Muscle of leg (tissue), 11 donors: ENCODE data around the gene FARP1. TPM values are rescaled to one million over a fixed set of nuclear protein-coding genes. Genes with fewer than 3 reads are reported as not detected.

Source experiments
- DNase-seq: peaks from one replicate; pipeline ENCODE4 v3.0.0; 2013
- H3K27ac ChIP-seq: one replicate; pipeline ENCODE4 v1.5.1; 2013; ENCODE audit warnings: mild to moderate bottlenecking, low read length, control low read depth
- H3K27me3 ChIP-seq: one replicate; pipeline ENCODE4 v1.6.1; 2013; ENCODE audit warnings: low read length; ENCODE audit not compliant: control insufficient read depth, insufficient read depth
- H3K36me3 ChIP-seq: one replicate; pipeline ENCODE4 v1.6.1; 2013; ENCODE audit warnings: low read length; ENCODE audit not compliant: control insufficient read depth, insufficient read depth
- H3K4me1 ChIP-seq: one replicate; pipeline ENCODE4 v1.6.1; 2013; ENCODE audit warnings: low read length; ENCODE audit not compliant: control insufficient read depth, insufficient read depth
- H3K4me3 ChIP-seq: one replicate; pipeline ENCODE4 v1.5.1; 2013; ENCODE audit warnings: low read length, control low read depth
- H3K9me3 ChIP-seq: replicated peaks from 2 replicates; pipeline ENCODE4 v1.6.1; 2013; ENCODE audit warnings: low read depth, low read length; ENCODE audit not compliant: control insufficient read depth
- WGBS: methylation state at CpG from one replicate; pipeline ENCODE4 v1.1.5; 2013; ENCODE audit warnings: missing lambda C conversion rate; ENCODE audit not compliant: insufficient coverage; 5-methylcytosine and 5-hydroxymethylcytosine counted together
- polyA plus RNA-seq, 8 donors: library from polyadenylated mRNA; unstranded; fragments of 120-200 nt; gene quantifications; one replicate each; pipeline versions ENCODE4 v1.2.1 to v1.2.3, GENCODE V29; 2013; ENCODE audit warnings: inconsistent platforms in 1 of 8, low replicate concordance in 1 of 8; ENCODE audit not compliant: insufficient read length in 8 of 8, insufficient read depth in 1 of 8
- total RNA-seq: library from RNA; stranded (reverse); fragments of 120-200 nt; gene quantifications from one replicate; pipeline ENCODE4 v1.2.4, GENCODE V29; 2013

Gene FARP1
- total and polyA plus RNA-seq, 9 donors, result 37.8 to 90.7 (median 74.3) TPM

GRCh38 chr13:98448642-98448928 lies 305.7 kb downstream of the FARP1 start:
- WGBS, result no CpG with 5 or more reads among the region's 5 CpGs
- DNase-seq, result no peak
- no peaks in the 10 kb centered on the region for H3K9me3 ChIP-seq
- H3K27me3 ChIP-seq, result no peaks in the 10 kb centered on the region
- no peak overlapping the region for H3K4me3 ChIP-seq
- H3K27ac ChIP-seq, result no peak overlapping the region
- peaks cover 55% of the 10 kb centered on the region for H3K36me3 ChIP-seq
- H3K4me1 ChIP-seq, result peaks cover 32% of the 10 kb centered on the region

- no peak for DNase-seq
- Histone ChIP-seq H3K36me3 (peaks cover 54% of the 10 kb centered on the region), H3K27me3 (no peaks in the 10 kb centered on the region), H3K4me3 (no peak overlapping the region), H3K27ac (no peak overlapping the region), H3K9me3 (no peaks in the 10 kb centered on the region), H3K4me1 (peaks cover 39% of the 10 kb centered on the region)
- 82% methylated on average over 11 of the region's 16 CpGs for WGBS
Measured at GRCh38 chr13:98449273-98449672, 306.4 kb downstream of the FARP1 start.

- no peak for DNase-seq
- Histone ChIP-seq H3K27me3 (no peaks in the 10 kb centered on the region), H3K36me3 (peaks cover 51% of the 10 kb centered on the region), H3K4me1 (peaks cover 45% of the 10 kb centered on the region), H3K4me3 (no peak overlapping the region), H3K9me3 (no peaks in the 10 kb centered on the region), H3K27ac (no peak overlapping the region)
- WGBS, result no CpG with 5 or more reads among the region's 1 CpG
Measured at GRCh38 chr13:98450026-98450425, 307.1 kb downstream of the FARP1 start.

GRCh38 chr13:98450539-98451111 lies 307.7 kb downstream of the FARP1 start:
- DNase-seq, result peak; percentile 49
- Histone ChIP-seq H3K27me3 (no peaks in the 10 kb centered on the region), H3K4me3 (no peak overlapping the region), H3K36me3 (peaks cover 51% of the 10 kb centered on the region), H3K9me3 (no peaks in the 10 kb centered on the region), H3K4me1 (peaks cover 47% of the 10 kb centered on the region), H3K27ac (no peak overlapping the region)
- 58% methylated on average over 8 of the region's 14 CpGs for WGBS

GRCh38 chr13:98451676-98452470 lies 309.0 kb downstream of the FARP1 start:
- Histone ChIP-seq H3K27me3 (no peaks in the 10 kb centered on the region), H3K4me3 (no peak overlapping the region), H3K4me1 (peaks cover 53% of the 10 kb centered on the region), H3K36me3 (peaks cover 49% of the 10 kb centered on the region), H3K27ac (no peak overlapping the region), H3K9me3 (no peaks in the 10 kb centered on the region)
- DNase-seq, result peak; percentile 86
- 18% methylated on average over 12 of the region's 23 CpGs for WGBS

GRCh38 chr13:98452851-98453843 lies 310.3 kb downstream of the FARP1 start:
- 0% methylated on average over 1 of the region's 15 CpGs for WGBS
- Histone ChIP-seq H3K9me3 (no peaks in the 10 kb centered on the region), H3K4me3 (no peak overlapping the region), H3K27me3 (no peaks in the 10 kb centered on the region), H3K36me3 (peaks cover 47% of the 10 kb centered on the region), H3K27ac (peak overlapping the region; percentile 10), H3K4me1 (peaks cover 53% of the 10 kb centered on the region)
- DNase-seq, result no peak

- peak; percentile 91 for DNase-seq
- H3K27ac ChIP-seq, result peak overlapping the region; percentile 58
- H3K27me3 ChIP-seq, result no peaks in the 10 kb centered on the region
- H3K4me1 ChIP-seq, result peaks cover 50% of the 10 kb centered on the region
- WGBS, result 0% methylated on average over 1 of the region's 7 CpGs
- H3K9me3 ChIP-seq, result no peaks in the 10 kb centered on the region
- H3K4me3 ChIP-seq, result no peak overlapping the region
- H3K36me3 ChIP-seq, result peaks cover 48% of the 10 kb centered on the region
Measured at GRCh38 chr13:98454389-98454881, 311.5 kb downstream of the FARP1 start.

- Histone ChIP-seq H3K27me3 (no peaks in the 10 kb centered on the region), H3K4me1 (peaks cover 39% of the 10 kb centered on the region), H3K9me3 (no peaks in the 10 kb centered on the region), H3K27ac (no peak overlapping the region), H3K4me3 (no peak overlapping the region), H3K36me3 (peaks cover 56% of the 10 kb centered on the region)
- WGBS, result 91% methylated on average over 5 of the region's 6 CpGs
- DNase-seq, result no peak
Measured at GRCh38 chr13:98456413-98456845, 313.5 kb downstream of the FARP1 start.

- H3K9me3 ChIP-seq, result no peaks in the 10 kb centered on the region
- peaks cover 58% of the 10 kb centered on the region for H3K36me3 ChIP-seq
- 87% methylated on average over 13 of the region's 13 CpGs for WGBS
- H3K27me3 ChIP-seq, result no peaks in the 10 kb centered on the region
- H3K4me1 ChIP-seq, result peaks cover 39% of the 10 kb centered on the region
- no peak for DNase-seq
- H3K27ac ChIP-seq, result no peak overlapping the region
- no peak overlapping the region for H3K4me3 ChIP-seq
Measured at GRCh38 chr13:98457053-98457452, 314.2 kb downstream of the FARP1 start.

GRCh38 chr13:98458431-98458830 lies 315.5 kb downstream of the FARP1 start:
- H3K9me3 ChIP-seq, result no peaks in the 10 kb centered on the region
- H3K27ac ChIP-seq, result no peak overlapping the region
- WGBS, result 33% methylated on average over 1 of the region's 16 CpGs
- H3K4me3 ChIP-seq, result no peak overlapping the region
- H3K27me3 ChIP-seq, result no peaks in the 10 kb centered on the region
- no peak for DNase-seq
- peaks cover 48% of the 10 kb centered on the region for H3K4me1 ChIP-seq
- H3K36me3 ChIP-seq, result peaks cover 64% of the 10 kb centered on the region
